HepG2 (cell line): Measurements from ENCODE around the gene ERFL.

Experiments used
- ATM ChIP-seq: fragments of 450-650 bp; IDR thresholded peaks from 2 replicates; pipeline ENCODE4 v1.7.1; 2017; ENCODE audit warnings: mild to moderate bottlenecking, borderline replicate concordance
- CTCF ChIP-seq: sonication (generic); formaldehyde crosslinking; IDR thresholded peaks from 2 replicates; pipeline ENCODE4 v1.5.0; 2020; ENCODE audit warnings: mild to moderate bottlenecking, missing genetic modification reagents, moderate library complexity
- E2F5 ChIP-seq: sonication (generic); formaldehyde crosslinking; conservative IDR thresholded peaks from 2 replicates; pipeline ENCODE4 v1.4.0; 2020; ENCODE audit warnings: missing genetic modification reagents
- ESRRA ChIP-seq: sonication (generic); formaldehyde crosslinking; IDR thresholded peaks from 2 replicates; pipeline ENCODE4 v1.5.1; 2020; ENCODE audit warnings: mild to moderate bottlenecking, low read depth, missing genetic modification reagents
- GTF2F1 ChIP-seq: fragments of 150-350 bp; IDR thresholded peaks from 2 replicates; pipeline ENCODE4 v1.6.1; 2014; ENCODE audit warnings: low read length
- NFE2L2 ChIP-seq: fragments of 150-350 bp; IDR thresholded peaks from 2 replicates; pipeline ENCODE4 v1.6.1; 2014; ENCODE audit warnings: low read length
- RFX5 ChIP-seq: IDR thresholded peaks from 2 replicates; pipeline ENCODE4 v1.6.1; 2011; ENCODE audit warnings: low read depth, low read length, improper control_type of control experiment
- SMARCC2 ChIP-seq: fragments of 450-650 bp; IDR thresholded peaks from 2 replicates; pipeline ENCODE4 v1.6.1; 2017; ENCODE audit warnings: antibody characterized with exemption, mild to moderate bottlenecking
- TRIM24 ChIP-seq: sonication (generic); formaldehyde crosslinking; IDR thresholded peaks from 2 replicates; pipeline ENCODE4 v1.8.0; 2022; ENCODE audit warnings: mild to moderate bottlenecking, missing genetic modification reagents
- ZNF513 ChIP-seq: sonication (generic); formaldehyde crosslinking; conservative IDR thresholded peaks from 2 replicates; pipeline ENCODE4 v1.5.0; 2020; ENCODE audit warnings: missing genetic modification reagents
- ZNF546 ChIP-seq: sonication (generic); formaldehyde crosslinking; conservative IDR thresholded peaks from 2 replicates; pipeline ENCODE4 v1.8.1; 2023; ENCODE audit warnings: mild to moderate bottlenecking, missing genetic modification reagents
- ZNF841 ChIP-seq: sonication (generic); formaldehyde crosslinking; IDR thresholded peaks from 2 replicates; pipeline ENCODE4 v1.8.1; 2023; ENCODE audit warnings: missing genetic modification reagents, borderline replicate concordance

GRCh38 chr19:41927497-41928192, 604 bp downstream of the ERFL start:
- TF ChIP-seq ESRRA (CRISPR knock-in tag) (no peak), E2F5 (CRISPR knock-in tag) (no peak), TRIM24 (CRISPR knock-in tag) (no peak), ZNF841 (no peak), NFE2L2 (no peak), GTF2F1 (no peak), ZNF513 (CRISPR knock-in tag) (no peak), CTCF (no peak), RFX5 (no peak), ATM (no peak), ZNF546 (CRISPR knock-in tag) (no peak), SMARCC2 (no peak)
